ENCODE measurements around the gene DNAAF8.
"Not testable (repeated sequence)": the region's sequence is repeated elsewhere in the genome, so short reads cannot be mapped to it uniquely, and the experiment has no call there.

The DNAAF8 gene

DNA sequence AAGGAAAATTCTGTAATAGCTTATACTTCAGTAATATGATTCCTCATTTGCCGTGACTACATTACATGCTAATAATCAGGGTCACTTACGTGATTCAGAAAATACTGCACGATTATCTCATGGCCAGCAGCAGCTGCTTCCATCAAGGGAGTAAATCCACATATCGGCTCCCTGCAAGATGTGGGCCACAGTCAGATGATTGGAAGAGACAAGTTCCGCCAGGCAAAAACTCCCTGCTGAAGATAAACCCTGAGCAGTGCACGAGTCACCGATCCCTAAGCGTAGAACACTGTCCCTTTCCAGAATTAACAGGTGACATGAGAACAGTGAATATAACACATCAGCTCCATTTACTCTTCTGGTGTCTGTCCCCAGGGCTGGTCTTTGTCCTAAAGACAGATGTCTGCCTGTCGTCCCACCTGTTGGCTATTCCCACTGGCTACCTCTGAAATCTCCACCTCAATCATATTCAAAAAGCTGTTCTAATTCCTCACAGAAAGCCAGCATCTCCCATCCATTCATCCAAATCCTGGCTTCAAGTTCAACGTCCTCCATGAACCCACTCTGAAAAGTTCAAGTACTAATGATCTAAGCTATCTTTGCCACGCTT is 9.6 kb upstream of the DNAAF8 start:
- DNase-seq (ENCODE audit: low spot score): no peak

DNA sequence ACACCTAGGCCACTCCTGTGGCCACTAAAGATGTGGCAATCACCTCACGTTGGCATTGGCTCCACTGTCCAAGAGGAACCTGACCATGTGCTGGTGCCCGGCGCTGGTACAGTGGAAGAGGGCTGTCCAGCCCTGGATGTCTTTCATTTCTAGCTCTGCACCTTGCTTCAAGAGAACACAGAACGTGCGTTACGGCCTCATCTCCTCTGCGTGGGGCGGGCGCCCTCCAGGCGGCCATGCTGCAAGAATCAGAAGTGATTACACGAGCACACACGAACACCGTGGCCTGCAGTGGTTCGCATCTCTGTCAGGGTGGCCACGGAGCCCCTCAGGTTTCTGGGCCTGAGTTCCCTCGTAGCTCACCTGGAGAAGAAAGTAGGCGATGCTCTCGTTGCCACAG is 7.7 kb upstream of the DNAAF8 start:
- DNase-seq (ENCODE audit: low spot score): no peak

DNA sequence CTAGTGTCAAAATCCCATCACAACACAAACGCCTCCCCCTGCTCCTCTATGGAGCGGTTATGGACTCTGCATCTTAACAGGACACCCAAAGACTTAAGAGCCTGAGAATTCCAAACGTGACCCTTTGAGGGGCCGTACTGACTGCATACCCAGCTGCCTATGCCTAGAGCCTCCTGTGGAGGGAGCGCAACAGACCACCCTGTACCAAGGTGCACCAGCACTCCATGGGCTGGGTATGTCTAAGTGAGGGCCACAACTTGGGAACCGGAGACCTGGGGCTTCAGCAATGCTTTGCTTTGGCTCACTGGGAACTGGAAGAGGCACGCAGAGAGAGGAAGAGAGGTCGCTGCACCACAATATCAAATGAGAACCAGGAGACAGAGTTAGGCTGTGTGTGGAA is 5.7 kb upstream of the DNAAF8 start:
- DNase-seq (ENCODE audit: low spot score): no peak

DNA sequence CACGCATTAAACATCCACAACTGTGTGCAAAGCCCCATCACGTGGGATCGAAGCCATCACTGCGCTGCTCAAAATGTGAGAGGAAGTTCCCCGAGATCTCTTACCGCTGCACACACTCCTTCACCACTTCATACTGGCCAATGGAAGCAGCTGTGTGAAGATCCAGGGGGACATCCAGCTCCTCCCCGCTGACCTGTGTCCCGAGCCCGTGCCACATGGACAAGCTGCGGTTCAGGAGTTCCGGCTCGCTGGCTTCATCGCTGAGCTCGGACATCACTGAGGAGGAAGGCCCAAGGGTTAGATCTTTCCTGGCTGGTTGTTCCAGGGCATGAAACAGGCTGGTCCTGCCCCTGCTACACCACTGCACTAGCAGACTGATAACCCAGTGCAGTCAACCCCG is 4.5 kb upstream of the DNAAF8 start:
- no peak for DNase-seq (ENCODE audit: low spot score)

DNA sequence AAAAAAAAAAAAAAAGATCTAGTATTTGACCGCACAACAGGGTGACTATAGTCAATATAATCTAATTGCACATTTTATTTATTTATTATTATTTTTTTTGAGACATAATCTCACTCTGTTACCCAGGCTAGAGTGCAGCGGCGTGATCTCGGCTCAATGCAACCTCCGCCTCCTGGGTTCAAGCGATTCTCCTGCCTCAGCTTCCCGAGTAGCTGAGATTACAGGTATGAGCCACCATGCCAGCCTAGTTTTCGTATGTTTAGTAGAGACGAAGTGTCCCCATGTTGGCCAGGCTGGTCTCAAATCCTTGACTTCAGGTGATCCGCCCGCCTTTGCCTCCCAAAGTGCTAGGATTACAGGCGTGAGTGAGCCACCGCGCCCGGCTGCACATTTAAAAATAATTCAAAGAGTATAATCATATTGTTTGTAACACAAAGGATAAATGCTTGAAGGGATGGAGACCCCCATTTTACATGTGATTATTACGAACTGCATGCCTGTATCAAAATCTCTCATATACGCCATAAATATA is 1.1 kb upstream of the DNAAF8 start:
- no peak for DNase-seq (ENCODE audit: low spot score)

DNA sequence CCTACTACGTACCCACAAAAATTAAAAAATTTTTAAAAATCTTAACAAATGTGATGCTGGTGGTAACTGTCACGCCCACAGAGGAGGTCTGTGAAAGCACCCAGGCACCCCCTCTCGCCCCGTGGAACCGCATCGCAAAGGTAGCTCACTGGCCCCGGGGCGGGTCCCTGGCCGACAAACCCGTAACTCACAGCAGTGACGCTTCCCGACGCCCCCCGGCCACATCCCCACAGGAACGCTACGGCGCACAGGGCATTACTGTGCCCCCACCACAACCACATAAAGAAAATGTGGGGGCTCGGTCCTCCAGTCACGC is 632 bp upstream of the DNAAF8 start:
- DNase-seq (ENCODE audit: low spot score): peak; percentile 2

DNA sequence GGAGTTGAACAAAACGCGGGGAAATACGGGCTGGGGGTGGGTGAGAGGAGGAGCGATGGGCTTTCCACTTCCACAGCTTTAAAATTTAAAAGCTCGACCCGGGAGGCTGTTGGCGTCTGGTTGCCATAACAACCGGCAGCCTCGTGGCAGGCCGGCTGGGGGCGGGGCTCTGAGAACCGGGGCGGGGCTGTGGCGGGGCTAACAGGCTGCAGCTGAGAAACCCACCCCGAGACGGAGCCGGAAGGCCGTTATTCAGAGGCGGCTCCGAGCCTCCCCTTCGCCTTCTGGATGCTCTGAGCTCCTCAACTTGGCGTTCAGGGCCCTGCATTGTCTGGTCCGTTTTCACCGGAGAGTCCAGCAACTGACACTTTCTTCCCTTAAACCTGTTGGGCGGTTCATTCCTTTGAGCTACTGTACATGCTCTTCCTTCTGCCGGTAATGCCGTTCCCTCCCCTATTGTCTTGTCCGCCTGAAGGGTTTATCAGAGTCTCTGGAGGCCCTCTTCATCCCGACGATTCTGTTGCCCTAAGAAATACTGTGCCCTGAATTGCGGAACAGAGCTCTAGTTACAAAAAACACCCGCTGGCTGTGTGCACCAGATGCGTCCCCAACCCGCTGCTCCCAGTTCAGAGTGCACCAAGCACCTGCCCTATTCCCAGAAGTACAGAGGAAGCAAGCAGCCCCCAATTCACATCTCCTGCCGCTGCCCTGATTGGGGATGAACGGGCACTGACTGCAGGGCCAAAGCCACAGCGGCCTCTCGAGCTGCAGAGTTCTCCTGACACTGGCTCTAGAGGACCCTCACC is 596 bp downstream of the DNAAF8 start:
- DNase-seq (ENCODE audit: low spot score): peak; percentile 94

DNA sequence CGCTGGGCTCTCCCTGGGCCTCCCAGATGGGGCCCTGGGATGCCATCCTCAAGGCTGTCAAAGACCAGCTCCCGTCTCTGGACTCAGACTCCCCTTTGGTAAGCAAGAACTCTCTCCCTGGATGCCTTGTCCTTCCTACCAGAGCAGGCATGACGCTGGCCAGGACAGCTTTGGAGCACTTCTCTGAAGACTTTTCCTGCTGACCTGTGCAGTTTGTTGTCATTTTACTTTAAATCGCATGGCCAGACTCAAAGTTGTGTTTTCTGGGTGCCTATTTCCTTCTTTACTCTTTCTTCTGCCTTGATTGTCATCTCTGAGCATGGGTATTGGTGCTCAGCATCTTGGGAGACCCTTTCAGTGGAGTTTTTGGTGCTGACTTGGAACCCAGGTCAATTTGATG is 2.2 kb downstream of the DNAAF8 start:
- DNase-seq (ENCODE audit: low spot score): no peak

DNA sequence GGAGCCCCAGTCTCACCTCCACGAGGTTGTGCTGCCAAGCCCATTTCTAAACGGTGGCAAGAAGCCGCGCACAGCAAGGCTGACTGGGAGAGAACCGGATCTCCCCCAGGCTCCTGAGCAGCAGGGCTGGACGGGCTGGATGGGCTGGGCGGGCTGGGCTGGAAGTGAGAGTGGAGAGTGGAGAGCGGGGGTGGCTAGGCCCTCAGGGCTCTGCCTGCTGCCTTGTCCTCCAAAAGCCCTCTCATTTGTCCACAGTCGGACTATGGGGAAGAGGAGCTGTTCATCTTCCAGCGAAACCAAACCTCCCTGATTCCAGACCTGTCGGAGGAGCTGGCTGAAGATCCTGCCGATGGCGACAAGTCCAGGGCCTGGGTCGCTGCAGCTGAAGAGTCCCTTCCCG is 3.2 kb downstream of the DNAAF8 start:
- no peak for DNase-seq (ENCODE audit: low spot score)

DNA sequence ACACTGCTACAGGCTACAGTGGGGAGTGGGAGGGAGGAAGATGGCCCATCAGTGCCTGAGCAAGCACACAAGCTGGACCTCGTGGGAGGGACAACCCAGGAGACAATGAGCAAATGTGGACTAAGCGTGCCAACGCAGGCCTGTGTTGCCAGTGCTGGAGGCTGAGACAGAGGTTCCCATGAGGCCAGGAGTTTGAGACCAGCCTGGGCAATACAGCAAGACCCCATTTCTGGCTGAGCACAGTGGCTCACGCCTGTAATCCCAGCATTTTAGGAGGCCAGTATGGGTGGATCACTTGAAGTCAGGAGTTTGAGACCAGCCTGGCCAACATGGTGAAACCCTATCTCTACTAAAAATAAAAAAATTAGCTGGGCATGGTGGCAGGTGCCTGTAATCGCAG is 4.0 kb downstream of the DNAAF8 start:
- DNase-seq (ENCODE audit: low spot score): not testable (repeated sequence)

DNA sequence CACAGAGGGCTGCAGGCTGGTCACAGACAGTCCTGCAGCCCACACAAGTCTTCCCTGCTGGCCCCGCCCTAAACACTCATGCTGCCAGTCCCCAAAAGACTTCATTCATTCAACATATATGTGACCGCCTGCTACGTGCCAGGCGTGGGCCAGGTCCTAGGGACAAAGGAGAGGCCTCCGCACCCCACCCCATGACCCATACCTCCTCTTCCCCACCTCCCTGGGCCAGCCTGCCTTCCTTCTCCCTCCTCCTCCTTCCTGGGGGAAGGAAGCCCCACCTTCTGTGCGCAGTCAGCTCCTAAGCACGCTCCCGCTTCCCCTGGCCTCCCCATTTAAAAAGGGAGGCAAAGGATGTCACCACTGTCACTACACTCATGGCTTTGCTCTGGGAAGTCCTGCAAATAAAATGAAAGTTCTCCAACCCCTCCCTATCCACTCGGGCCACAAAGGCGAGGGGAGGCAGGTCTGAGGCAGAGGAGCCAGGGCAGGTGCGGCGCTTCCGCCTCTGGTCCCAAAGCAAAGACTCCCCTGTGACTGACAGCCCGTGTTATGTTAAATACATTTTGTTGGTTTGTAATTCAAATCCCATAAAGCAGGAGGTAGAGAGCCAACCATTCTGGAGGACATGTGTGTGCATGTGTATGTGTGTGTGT is 9.0 kb downstream of the DNAAF8 start:
- DNase-seq (ENCODE audit: low spot score): no peak

DNA sequence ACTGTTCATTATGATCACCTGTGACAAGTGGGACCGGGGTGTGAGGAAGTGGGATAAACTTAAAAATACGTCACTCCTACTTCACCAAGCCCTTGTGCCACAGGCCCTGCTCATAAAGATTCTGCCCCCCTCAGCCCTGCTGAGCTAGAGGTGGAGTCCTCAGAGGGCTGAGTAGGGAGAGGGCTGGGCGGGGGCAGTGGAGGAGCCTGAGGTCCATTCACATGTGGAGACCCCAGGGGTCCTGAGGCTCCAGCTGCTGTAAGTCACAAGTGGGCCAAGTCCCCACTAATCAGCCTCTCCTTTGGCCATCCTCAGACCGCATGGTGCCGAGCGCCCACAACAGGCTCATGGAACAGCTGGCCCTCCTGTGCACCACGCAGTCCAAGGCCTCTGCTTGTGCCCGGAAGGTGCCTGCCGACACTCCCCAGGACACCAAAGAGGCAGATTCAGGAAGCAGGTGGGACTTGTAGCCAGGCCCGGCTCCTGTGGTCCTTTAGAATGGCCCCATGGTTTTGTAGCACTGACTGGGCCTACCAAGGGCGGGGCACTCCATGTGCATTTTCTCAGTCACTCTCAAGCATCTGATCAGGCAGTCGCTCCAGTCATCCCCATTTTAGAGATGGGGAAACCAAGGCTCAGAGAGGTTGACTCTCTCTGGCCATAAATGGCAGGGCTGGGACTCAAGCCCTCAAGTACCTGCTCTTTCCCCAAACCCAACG is 10.4 kb downstream of the DNAAF8 start:
- DNase-seq (ENCODE audit: low spot score): no peak

DNA sequence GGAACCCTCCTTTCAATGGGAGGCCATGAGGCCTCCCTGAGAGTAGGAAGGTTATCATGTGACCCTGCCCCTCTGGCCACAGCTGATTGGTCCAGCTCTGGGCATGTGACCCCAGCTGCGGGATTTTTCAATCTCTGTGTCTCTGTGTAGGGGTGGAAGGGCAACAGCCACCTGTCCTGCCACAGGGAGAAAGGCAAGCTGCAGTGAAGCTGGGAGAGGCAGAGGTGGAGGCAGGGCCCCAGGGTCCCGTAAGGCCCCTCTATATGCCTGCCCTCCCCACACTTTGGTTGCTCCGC is 10.9 kb downstream of the DNAAF8 start:
- DNase-seq (ENCODE audit: low spot score): no peak

DNA sequence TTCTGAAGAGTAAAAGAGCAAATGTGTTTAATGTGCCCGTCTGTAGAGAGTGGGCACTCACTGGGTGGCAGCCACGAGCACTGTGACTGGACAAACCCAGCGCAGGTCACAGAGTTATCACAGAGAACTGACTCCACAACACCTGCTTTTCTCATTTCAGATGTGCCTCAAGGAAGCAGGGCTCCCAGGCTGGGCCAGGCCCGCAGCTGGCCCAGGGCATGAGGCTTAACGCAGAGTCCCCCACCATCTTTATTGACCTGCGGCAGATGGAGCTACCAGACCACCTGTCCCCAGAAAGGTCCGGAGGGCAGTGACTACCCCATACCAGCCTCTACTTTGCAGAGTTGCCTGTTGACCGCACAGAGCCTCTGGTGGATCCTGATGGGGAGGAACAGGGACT is 11.9 kb downstream of the DNAAF8 start:
- no peak for DNase-seq (ENCODE audit: low spot score)

DNA sequence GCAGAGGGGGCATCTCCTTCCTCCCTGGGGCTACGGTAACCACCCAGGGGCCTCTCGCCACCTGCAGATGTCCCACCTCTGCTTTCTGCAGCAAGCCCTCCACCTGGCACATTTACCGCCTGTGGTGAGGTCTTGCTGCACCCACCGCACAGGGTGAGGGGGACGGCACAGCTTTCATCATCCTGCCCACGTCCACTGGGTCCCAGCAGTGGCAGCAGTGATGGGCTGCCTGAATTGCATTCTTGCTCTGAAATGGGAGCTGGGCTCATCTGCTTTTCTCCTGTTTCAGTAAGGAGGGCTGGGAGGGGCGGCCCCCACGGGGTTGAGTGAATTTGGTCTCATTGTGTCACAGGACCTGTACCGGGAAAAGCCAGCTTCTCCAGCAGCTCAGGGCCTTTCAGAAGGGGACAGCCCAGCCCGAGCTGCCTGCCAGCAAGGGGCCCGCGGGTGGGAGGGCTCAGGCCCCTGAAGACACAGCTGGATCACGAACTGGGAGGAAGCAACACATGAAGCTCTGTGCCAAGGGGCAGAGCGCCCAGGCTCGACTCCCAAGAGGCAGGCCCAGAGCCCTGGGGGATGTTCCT is 12.7 kb downstream of the DNAAF8 start:
- DNase-seq (ENCODE audit: low spot score): no peak

DNA sequence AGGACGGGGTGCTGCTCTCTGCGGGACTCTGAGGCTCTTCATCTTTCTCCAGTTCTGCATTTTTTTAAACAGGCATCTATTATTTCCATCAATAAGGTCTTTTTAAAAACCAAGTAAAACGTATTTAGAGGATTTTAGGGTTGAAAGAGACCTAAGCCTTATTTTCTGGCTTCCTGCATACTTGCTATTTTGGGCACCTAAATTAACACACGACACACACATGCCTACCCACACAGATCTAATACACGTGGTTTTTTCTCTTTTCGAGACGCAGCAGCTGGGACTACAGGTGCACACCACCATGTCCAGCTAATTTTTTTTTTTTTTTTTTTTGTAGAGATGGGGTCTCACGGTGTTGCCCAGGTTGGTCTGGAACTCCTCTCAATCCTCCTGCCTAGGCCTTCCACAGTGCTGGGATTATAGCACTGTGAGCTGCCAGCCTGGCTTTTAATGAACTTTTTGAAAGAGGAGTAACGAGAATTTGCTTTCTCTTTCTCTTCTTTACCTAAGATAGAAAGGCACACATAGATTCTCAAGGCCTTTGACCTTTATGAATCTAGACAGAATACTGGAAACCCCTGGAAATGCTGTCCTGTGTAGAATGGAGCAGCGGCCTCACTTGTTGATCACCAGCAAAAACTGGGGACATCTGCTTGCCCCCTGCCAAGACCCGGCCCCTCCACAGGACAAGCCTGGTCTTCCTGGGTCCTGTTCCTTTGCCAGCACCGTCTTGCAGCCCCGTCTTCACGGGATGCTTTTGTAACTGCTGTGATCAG is 13.8 kb downstream of the DNAAF8 start:
- no peak for DNase-seq (ENCODE audit: low spot score)

DNA sequence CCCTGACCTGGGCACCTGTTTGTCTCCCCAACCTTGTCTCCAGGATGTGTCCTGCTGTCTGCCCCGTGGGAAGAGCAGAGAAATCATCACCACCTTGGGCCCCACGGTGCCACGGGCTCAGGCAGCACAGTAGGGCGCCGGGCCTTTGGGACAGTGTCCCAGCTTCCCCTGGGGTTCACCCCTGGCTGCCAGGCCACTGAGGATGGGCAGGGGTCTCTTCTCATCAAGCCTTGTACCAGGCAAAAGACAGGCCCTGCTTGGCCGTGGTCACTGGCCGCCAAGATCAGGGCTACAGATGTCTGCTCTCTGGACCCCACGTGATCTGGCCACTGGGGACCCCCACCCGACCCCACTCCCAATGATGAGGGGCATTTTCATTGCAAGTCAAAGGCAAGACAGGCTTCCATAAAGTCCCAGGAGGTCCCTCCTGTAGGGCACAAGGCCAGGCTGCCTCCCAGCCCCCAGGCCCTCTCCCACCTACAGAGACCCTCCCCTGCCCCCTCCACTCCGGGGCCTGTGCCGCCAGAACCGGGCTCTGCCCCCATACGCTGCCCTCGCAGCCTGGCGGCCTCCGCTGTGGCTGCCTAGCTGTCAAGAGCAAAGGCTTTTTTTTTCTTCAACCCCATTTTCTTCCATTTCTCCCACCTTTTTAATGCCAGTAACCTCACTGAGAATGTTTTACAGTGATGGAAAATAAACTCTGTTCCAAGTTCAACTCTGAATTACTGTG is 14.5 kb downstream of the DNAAF8 start:
- no peak for DNase-seq (ENCODE audit: low spot score)

DNA sequence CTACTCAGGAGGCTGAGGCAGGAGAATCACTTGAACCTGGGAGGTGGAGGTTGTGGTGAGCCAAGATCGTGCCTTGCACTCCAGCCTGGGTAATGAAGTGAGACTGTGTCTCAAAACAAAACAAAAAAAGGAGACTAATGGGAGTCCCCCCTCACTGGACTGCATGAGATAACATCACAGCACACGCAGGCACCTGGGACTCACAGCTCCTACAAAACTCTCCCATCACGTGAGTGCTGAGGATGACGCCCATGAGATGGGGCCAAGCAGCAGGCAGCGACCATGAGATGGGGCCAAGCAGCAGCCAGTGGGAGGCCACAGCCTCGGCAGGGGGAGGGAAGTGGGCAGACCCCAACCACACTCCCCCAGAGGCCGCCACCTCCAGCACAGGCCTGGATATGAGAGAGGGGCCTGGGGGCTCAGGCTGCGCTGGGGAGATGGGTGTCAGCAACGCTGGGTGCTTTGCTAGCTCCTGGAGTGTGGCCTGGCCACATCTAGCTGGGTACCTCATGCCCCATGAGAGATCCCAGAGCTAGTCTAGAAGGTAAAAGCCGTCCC is 15.4 kb downstream of the DNAAF8 start:
- no peak for DNase-seq (ENCODE audit: low spot score)

DNA sequence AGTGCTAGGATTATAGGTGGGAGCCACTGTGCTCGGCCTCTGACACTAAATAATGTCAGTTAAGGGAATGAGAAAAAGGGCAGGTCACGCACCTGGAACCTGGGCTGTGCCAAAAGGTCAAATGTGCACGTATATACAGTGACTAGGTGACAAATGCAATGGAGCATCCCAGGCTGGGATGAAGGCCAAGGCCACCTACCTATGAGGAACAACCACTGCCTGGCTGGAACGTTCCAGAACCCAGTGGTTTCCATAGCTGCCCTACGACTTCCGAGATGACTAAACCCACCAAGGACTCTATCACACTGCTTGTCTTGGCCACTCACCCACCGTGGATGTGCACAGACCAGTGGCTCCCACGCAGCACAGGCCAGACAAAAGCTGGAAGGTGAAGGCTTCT is 16.6 kb downstream of the DNAAF8 start:
- DNase-seq (ENCODE audit: low spot score): no peak

DNA sequence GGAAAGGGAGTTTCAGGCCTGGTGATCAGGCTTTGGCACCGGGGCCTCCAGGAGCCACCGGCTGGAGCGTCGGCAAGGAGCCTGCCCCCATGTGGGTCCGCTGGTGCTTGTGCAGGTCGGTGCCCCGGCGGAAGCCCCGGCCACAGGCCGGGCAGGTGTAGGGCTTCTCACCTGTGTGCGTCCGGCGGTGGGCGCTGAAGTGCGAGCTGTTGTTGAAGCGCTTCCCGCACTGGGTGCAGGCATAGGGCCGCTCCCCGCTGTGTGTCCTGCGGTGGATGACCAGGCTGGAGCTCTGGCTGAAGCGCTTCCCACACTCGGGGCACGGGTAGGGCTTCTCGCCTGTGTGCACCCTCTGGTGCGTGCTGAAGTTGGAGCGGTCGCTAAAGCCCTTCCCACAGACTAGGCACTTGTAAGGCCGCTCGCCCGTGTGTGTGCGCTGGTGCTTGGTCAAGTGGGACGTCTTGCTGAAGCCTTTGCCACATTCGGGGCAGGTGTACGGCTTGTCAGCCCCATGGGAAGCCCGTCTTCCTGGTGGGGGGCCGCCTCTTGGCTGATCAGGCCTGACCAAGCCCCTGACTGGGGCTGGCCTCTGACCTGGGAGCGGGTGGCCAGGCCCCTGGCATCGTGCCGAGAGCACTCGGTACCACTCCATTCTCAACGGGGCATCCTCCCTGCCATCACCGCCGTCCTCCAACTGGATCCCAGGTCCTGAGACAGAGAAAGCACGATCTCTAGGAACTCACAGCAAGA is 18.2 kb downstream of the DNAAF8 start:
- DNase-seq (ENCODE audit: low spot score): no peak

Measured in CD4-positive, alpha-beta T cell treated with Interleukin-15 for 4 hours (primary cell).